Endothelial cell of umbilical vein (primary cell): Measurements from ENCODE around the gene CFL1. TPM values are rescaled to one million over a fixed set of nuclear protein-coding genes. Genes with fewer than 3 reads are reported as not detected.

Experiments
- BruUV-seq: library from RNA; stranded (reverse); fragments of 400-500 nt; replicated peaks from 2 replicates; lab custom pipeline; 2021; lab: Mats Ljungman, UMichigan
- CTCF ChIA-PET: fragments of 300-600, 350-600 bp; sonication (Branson Sonifier 250); formaldehyde crosslinking; loops from one replicate; lab custom pipeline; 2021; ENCODE audit warnings: antibody characterized with exemption, inconsistent platforms; lab: Charles Lee
- POLR2A ChIA-PET: fragments of 300-600, 350-600 bp; sonication (Branson Sonifier 250); formaldehyde crosslinking; loops from one replicate; lab custom pipeline; 2021; ENCODE audit warnings: antibody characterized with exemption, inconsistent platforms; lab: Charles Lee
- DNase-seq: peaks from one replicate; pipeline ENCODE4 v3.0.0-alpha.2; 2011; ENCODE audit warnings: low read depth, low spot score
- FAIRE-seq: peaks from 2 replicates; lab custom pipeline; 2011; peaks lifted over from hg19 to GRCh38; lab: Jason Lieb, UNC
- H2AFZ ChIP-seq: 2 replicates; pipeline ENCODE4 v1.6.0; 2012; ENCODE audit warnings: low read depth, low read length, control low read depth, inconsistent platforms
- H3K27ac ChIP-seq: 2 replicates; pipeline ENCODE4 v1.5.1; 2011; ENCODE audit warnings: low read depth, mild to moderate bottlenecking, control low read depth, low read length, moderate library complexity; ENCODE audit not compliant: insufficient read depth
- H3K27me3 ChIP-seq, 2 experiments: 2 replicates each; pipeline versions ENCODE4 v1.6.0 to v1.6.1; 2011; ENCODE audit warnings: low read length in 2 of 2, mixed read lengths in 1 of 2; ENCODE audit not compliant: control insufficient read depth in 2 of 2, insufficient read depth in 2 of 2
- H3K36me3 ChIP-seq, 2 experiments: 2 replicates in 1 of 2; 3 replicates in 1 of 2; pipeline ENCODE4 v1.5.1; 2011; ENCODE audit warnings: low read length in 2 of 2, mild to moderate bottlenecking in 1 of 2, moderate library complexity in 1 of 2; ENCODE audit not compliant: control insufficient read depth in 2 of 2, insufficient read depth in 2 of 2; ENCODE audit errors: extremely low read depth in 1 of 2
- H3K4me1 ChIP-seq: 3 replicates; pipeline ENCODE4 v1.5.1; 2011; ENCODE audit warnings: mild to moderate bottlenecking, low read length; ENCODE audit not compliant: control insufficient read depth, insufficient read depth; ENCODE audit errors: extremely low read depth
- H3K4me2 ChIP-seq: 2 replicates; pipeline ENCODE4 v1.6.1; 2011; ENCODE audit warnings: low read length, control low read depth, mixed read lengths; ENCODE audit not compliant: insufficient read depth
- H3K4me3 ChIP-seq, 3 experiments: fragments of 200-600 bp in 1 of 3; sonication (generic), shearing (Covaris generic) in 1 of 3; replicated peaks in 1 of 3; 2 replicates each; pipeline ENCODE4 v1.5.1; 2011 to 2016; ENCODE audit warnings: control low read depth in 3 of 3, low read length in 3 of 3, mild to moderate bottlenecking in 2 of 3, inconsistent platforms in 1 of 3, low read depth in 1 of 3, moderate library complexity in 1 of 3; ENCODE audit not compliant: insufficient read depth in 1 of 3
- H3K79me2 ChIP-seq: 2 replicates; pipeline ENCODE4 v1.6.0; 2012; ENCODE audit warnings: low read length, inconsistent platforms; ENCODE audit not compliant: control insufficient read depth, insufficient read depth
- H3K9ac ChIP-seq: replicated peaks from 2 replicates; pipeline ENCODE3; 2011; ENCODE audit warnings: low read length, control low read depth; ENCODE audit not compliant: insufficient read depth; ENCODE audit errors: extremely low read depth
- H3K9me1 ChIP-seq: replicated peaks from 3 replicates; pipeline ENCODE4 v1.6.0; 2011; ENCODE audit warnings: mild to moderate bottlenecking, low read length; ENCODE audit not compliant: control insufficient read depth, insufficient read depth; ENCODE audit errors: extremely low read depth
- H3K9me3 ChIP-seq: replicated peaks from 2 replicates; pipeline ENCODE4 v1.5.1; 2012; ENCODE audit warnings: low read length, inconsistent platforms; ENCODE audit not compliant: control insufficient read depth, insufficient read depth
- H4K20me1 ChIP-seq: replicated peaks from 2 replicates; pipeline ENCODE3; 2011; ENCODE audit warnings: mild to moderate bottlenecking, low read length; ENCODE audit not compliant: control insufficient read depth, insufficient read depth; ENCODE audit errors: extremely low read depth
- CTCF ChIP-seq, 2 donors: IDR thresholded peaks; 1 replicate in 1 of 2; 2 replicates in 1 of 2; pipeline ENCODE4 v1.5.1; 2011; ENCODE audit warnings: low read length in 2 of 2, mild to moderate bottlenecking in 2 of 2, moderate library complexity in 2 of 2, control low read depth in 1 of 2, inconsistent platforms in 1 of 2, low read depth in 1 of 2; ENCODE audit not compliant: insufficient read depth in 1 of 2; ENCODE audit errors: extremely low read depth in 1 of 2
- EZH2 ChIP-seq: IDR thresholded peaks from 2 replicates; pipeline ENCODE4 v1.6.1; 2012; ENCODE audit warnings: borderline replicate concordance, low read depth, mild to moderate bottlenecking, moderate library complexity, low read length, inconsistent platforms; ENCODE audit not compliant: severe bottlenecking
- FOS ChIP-seq: IDR thresholded peaks from 2 replicates; pipeline ENCODE4 v1.6.1; 2011; ENCODE audit warnings: mild to moderate bottlenecking, low read length, moderate library complexity, borderline replicate concordance; ENCODE audit not compliant: insufficient read depth
- GATA2 ChIP-seq: IDR thresholded peaks from 2 replicates; pipeline ENCODE4 v1.7.0; 2011; ENCODE audit warnings: low read depth, mild to moderate bottlenecking, moderate library complexity, mixed read lengths, low read length; ENCODE audit not compliant: insufficient read length, insufficient read depth
- JUN ChIP-seq: IDR thresholded peaks from 2 replicates; pipeline ENCODE4 v1.6.1; 2011; ENCODE audit warnings: borderline replicate concordance, low read depth; ENCODE audit not compliant: insufficient read length, insufficient read depth
- MAX ChIP-seq: IDR thresholded peaks from 2 replicates; pipeline ENCODE4 v1.6.1; 2011; ENCODE audit not compliant: insufficient read depth, insufficient read length
- MYC ChIP-seq: IDR thresholded peaks from one replicate; pipeline ENCODE4 v1.6.1; 2011; ENCODE audit warnings: mild to moderate bottlenecking, low read depth, low read length
- POLR2A ChIP-seq: IDR thresholded peaks from 2 replicates; pipeline ENCODE4 v1.6.1; 2012; ENCODE audit warnings: low read depth, mild to moderate bottlenecking, control low read depth, low read length
- POLR2AphosphoS5 ChIP-seq: IDR thresholded peaks from 2 replicates; pipeline ENCODE4 v1.6.1; 2012; ENCODE audit warnings: low read depth, mild to moderate bottlenecking, control low read depth, low read length, moderate library complexity; ENCODE audit not compliant: insufficient read depth
- dilution Hi-C: fragments of 300-500 bp; cut with MboI; formaldehyde crosslinking; loops from one replicate; pipeline ENCODE4 v1.15.0; 2019; ENCODE audit warnings: low sequenced_read_pairs; ENCODE audit not compliant: extremely low pct_ligation_motif_present
- intact Hi-C: fragments of 100-400 bp; cut with micrococcal nuclease; formaldehyde crosslinking; loops from one replicate; pipeline ENCODE4 v1.10.0; 2022
- polyA plus RNA-seq, 4 experiments: library from polyadenylated mRNA; depleted of rRNA in 3 of 4; stranded (reverse) in 3 of 4; unstranded in 1 of 4; fragments of >200 nt; gene quantifications; 2 replicates each; pipeline versions ENCODE4 v1.2.1 to v1.2.3, GENCODE V29; 2011 to 2012; ENCODE audit warnings: missing spikeins in 1 of 4
- total RNA-seq: library from RNA; stranded (reverse); gene quantifications from 2 replicates; pipeline ENCODE4 v1.2.3, GENCODE V29; 2021

CFL1 gene
- total and polyA plus RNA-seq, 2 donors (not counting 3 experiments of a cell fraction or from before 2014, with no cell fraction given), result 1,844 to 2,403 TPM

- Histone ChIP-seq H3K79me2 (no peaks in the 10 kb centered on the region), H3K9me3 (no peaks in the 10 kb centered on the region), H3K9me1 (no peaks in the 10 kb centered on the region), H3K27me3 (no peaks in the 10 kb centered on the region), H3K36me3 (no peaks in the 10 kb centered on the region), H2AFZ (no peak overlapping the region), H3K4me3 (no peak overlapping the region), H4K20me1 (no peaks in the 10 kb centered on the region), H3K27ac (no peak overlapping the region), H3K9ac (no peak overlapping the region), H3K4me2 (no peak overlapping the region), H3K4me1 (peaks cover 15% of the 10 kb centered on the region)
- dilution Hi-C loops, result no loop called here
- no TSS peak for BruUV-seq
- FAIRE-seq (no peak), DNase-seq (no peak)
- CTCF ChIA-PET, result interaction anchor here (1.0 kb wide), 1 partner anchor 22 kb away, joined by 3 read pairs; no protein-coding TSS in a partner anchor
- POLR2A ChIA-PET, result interaction anchor here (1.1 kb wide), 1 partner anchor 17 kb away, joined by 3 read pairs; no protein-coding TSS in a partner anchor
- no peak for TF ChIP-seq POLR2AphosphoS5
- no peak for TF ChIP-seq POLR2A
- no peak for TF ChIP-seq CTCF (IDR thresholded peaks at IDR 0.05; ENCODE audit: extremely low read depth in 1 of 2, insufficient read depth in 1 of 2, low read depth in 1 of 2, low read length in 2 of 2)
- no peak for TF ChIP-seq GATA2
- TF ChIP-seq EZH2, result no peak
- no peak for TF ChIP-seq MYC
- TF ChIP-seq MAX, result no peak
- no peak for TF ChIP-seq FOS
- TF ChIP-seq JUN, result no peak
- intact Hi-C loops, result no loop called here
Observed at GRCh38 chr11:65906602-65907001, 48.6 kb upstream of the CFL1 start.
